Keratinocyte (primary cell): ENCODE data around the gene FANCL.

ENCODE experiments used
- CTCF ChIP-seq, 3 experiments: IDR thresholded peaks in 1 of 3; conservative IDR thresholded peaks in 1 of 3; optimal IDR thresholded peaks in 1 of 3; 2 replicates in 2 of 3; 3 replicates in 1 of 3; pipeline versions ENCODE3 to v1.5.1; 2011; ENCODE audit warnings: low read length in 3 of 3, mild to moderate bottlenecking in 3 of 3, moderate library complexity in 2 of 3, control low read depth in 1 of 3, inconsistent platforms in 1 of 3; ENCODE audit not compliant: insufficient read depth in 2 of 3; ENCODE audit errors: extremely low read depth in 1 of 3
- EZH2 ChIP-seq: IDR thresholded peaks from one replicate; pipeline ENCODE4 v1.6.1; 2012; ENCODE audit warnings: inconsistent platforms, mild to moderate bottlenecking, low read length, moderate library complexity

DNA sequence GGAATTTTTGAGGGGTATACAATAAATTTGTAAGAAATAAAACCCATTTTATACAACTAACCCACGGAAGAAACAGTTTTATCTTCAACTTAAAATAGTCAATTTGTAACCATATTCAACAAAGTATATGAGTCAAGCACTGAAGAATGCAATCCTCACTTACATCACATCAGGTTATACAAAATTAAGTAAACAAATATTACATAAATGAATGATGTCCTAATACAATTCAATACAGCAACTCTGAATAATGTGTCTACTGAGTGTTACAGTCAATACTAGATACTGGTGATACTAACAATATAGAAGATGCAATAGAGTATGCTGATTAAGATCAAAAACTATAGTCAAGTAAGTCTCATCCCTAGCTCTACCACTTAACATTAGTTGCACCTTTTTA, 58.6 kb downstream of the FANCL start:
- TF ChIP-seq CTCF (optimal IDR thresholded peaks at IDR 0.05 in 1 of 3, IDR thresholded peaks at IDR 0.05 in 1 of 3, conservative IDR thresholded peaks at IDR 0.05 in 1 of 3; ENCODE audit: extremely low read depth in 1 of 3, insufficient read depth in 2 of 3, low read length in 3 of 3) (no peak), EZH2 (no peak)
